K562 treated with DMSO at 1 percent for 12 hours (cell line): ENCODE results near the gene REC8. TPM values are rescaled to one million over a fixed set of nuclear protein-coding genes. Genes with fewer than 3 reads are reported as not detected.

Experiments
- total RNA-seq: library from RNA; unstranded; fragments of 300-600 nt; gene quantifications from 2 replicates; pipeline ENCODE4 v1.2.3, GENCODE V29; 2022; ENCODE audit not compliant: insufficient read depth

REC8 gene
- total RNA-seq = 0.75 and 2.7 TPM in 2 replicates

GRCh38 chr14:24171422-24172260 is at the start of gene REC8:
TSS of gene REC8 (plus strand) at chr14:24172080. CDS start at chr14:24172553, 473 bp downstream.

GRCh38 chr14:24130380-24130716 is 41.5 kb upstream of the REC8 start, which contains the start of gene FITM1:
TSS of gene FITM1 (plus strand) at chr14:24130659. CDS start at chr14:24131564, 905 bp downstream.

GRCh38 chr14:24135834-24136683 is 35.8 kb upstream of the REC8 start, which contains the start of gene PSME1:
TSS of gene PSME1 (plus strand) at chr14:24136194. CDS start at chr14:24136263, 69 bp downstream.

GRCh38 chr14:24141097-24141880 is 30.6 kb upstream of the REC8 start, which contains the start of gene EMC9:
TSS of gene EMC9 (minus strand) at chr14:24141591. CDS start at chr14:24141304, 287 bp downstream.

GRCh38 chr14:24146453-24146977 is 25.4 kb upstream of the REC8 start, which contains the start of gene PSME2:
TSS of gene PSME2 (minus strand) at chr14:24146610. CDS start at chr14:24146581, 29 bp downstream.

GRCh38 chr14:24146978-24147760 is 24.7 kb upstream of the REC8 start, which contains the start of gene RNF31:
TSS of gene RNF31 (plus strand) at chr14:24147498. CDS start at chr14:24147699, 201 bp downstream.

GRCh38 chr14:24160850-24161804 is 10.8 kb upstream of the REC8 start, which contains the start of gene IRF9:
TSS of gene IRF9 (plus strand) at chr14:24161265. CDS start at chr14:24162145, 880 bp downstream.

GRCh38 chr14:24188251-24189058 is 16.6 kb downstream of the REC8 start, which contains the start of gene IPO4:
TSS of gene IPO4 (minus strand) at chr14:24188816. CDS start at chr14:24188787, 29 bp downstream.

GRCh38 chr14:24195186-24196070 is 23.5 kb downstream of the REC8 start, which contains the start of gene TM9SF1:
TSS of gene TM9SF1 (minus strand) at chr14:24195441. CDS start at chr14:24195019, 422 bp downstream.

GRCh38 chr14:24212924-24213865 is 41.3 kb downstream of the REC8 start, which contains the start of gene CHMP4A:
TSS of gene CHMP4A (minus strand) at chr14:24213488. CDS start at chr14:24213439, 49 bp downstream.

GRCh38 chr14:24215495-24216344 is 43.8 kb downstream of the REC8 start, which contains the start of gene MDP1:
TSS of gene MDP1 (minus strand) at chr14:24216066. CDS start at chr14:24215955, 111 bp downstream.

